Keratinocyte (primary cell): Measurements from ENCODE around the gene NKAPD1.
"Not testable (repeated sequence)": the region's sequence is repeated elsewhere in the genome, so short reads cannot be mapped to it uniquely, and the experiment has no call there.

Source experiments
- CTCF ChIP-seq, 3 experiments: IDR thresholded peaks in 1 of 3; conservative IDR thresholded peaks in 1 of 3; optimal IDR thresholded peaks in 1 of 3; 2 replicates in 2 of 3; 3 replicates in 1 of 3; pipeline versions ENCODE3 to v1.5.1; 2011; ENCODE audit warnings: low read length in 3 of 3, mild to moderate bottlenecking in 3 of 3, moderate library complexity in 2 of 3, control low read depth in 1 of 3, inconsistent platforms in 1 of 3; ENCODE audit not compliant: insufficient read depth in 2 of 3; ENCODE audit errors: extremely low read depth in 1 of 3
- EZH2 ChIP-seq: IDR thresholded peaks from one replicate; pipeline ENCODE4 v1.6.1; 2012; ENCODE audit warnings: inconsistent platforms, mild to moderate bottlenecking, low read length, moderate library complexity

DNA sequence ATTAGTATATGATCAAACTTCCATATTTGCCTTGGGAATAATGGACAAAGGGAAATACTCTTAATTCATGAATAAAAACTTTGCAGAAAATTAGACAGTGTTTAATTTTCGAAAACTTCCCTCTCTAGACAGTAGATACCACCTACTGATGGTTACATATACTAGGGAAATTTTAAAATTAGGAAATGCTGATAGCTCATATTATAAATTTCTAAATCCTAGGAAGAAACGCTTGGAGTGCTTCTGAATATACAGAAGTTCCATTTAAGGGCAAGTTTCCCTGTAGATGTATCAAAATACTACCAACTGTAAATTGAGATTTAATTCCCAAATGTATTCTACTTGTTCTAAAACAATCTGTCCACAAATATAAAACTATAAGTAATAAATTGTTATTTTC lies 21.2 kb downstream of the NKAPD1 start:
- not testable (repeated sequence) for TF ChIP-seq EZH2; CTCF (optimal IDR thresholded peaks at IDR 0.05 in 1 of 3, IDR thresholded peaks at IDR 0.05 in 1 of 3, conservative IDR thresholded peaks at IDR 0.05 in 1 of 3; ENCODE audit: extremely low read depth in 1 of 3, insufficient read depth in 2 of 3, low read length in 3 of 3)
